Activated T-cell treated with anti-CD3 and anti-CD28 coated beads for 48 hours (primary cell): ENCODE results near the gene GAPVD1.
A peak's percentile ranks its signal among the peaks of the same experiment; 100 is the strongest.
"Not testable (repeated sequence)": the region's sequence is repeated elsewhere in the genome, so short reads cannot be mapped to it uniquely, and the experiment has no call there.

ENCODE experiments used
- DNase-seq: peaks from one replicate; pipeline ENCODE4 v3.0.0-alpha.2; 2020; ENCODE audit warnings: low read depth

GAPVD1 gene, protein sequence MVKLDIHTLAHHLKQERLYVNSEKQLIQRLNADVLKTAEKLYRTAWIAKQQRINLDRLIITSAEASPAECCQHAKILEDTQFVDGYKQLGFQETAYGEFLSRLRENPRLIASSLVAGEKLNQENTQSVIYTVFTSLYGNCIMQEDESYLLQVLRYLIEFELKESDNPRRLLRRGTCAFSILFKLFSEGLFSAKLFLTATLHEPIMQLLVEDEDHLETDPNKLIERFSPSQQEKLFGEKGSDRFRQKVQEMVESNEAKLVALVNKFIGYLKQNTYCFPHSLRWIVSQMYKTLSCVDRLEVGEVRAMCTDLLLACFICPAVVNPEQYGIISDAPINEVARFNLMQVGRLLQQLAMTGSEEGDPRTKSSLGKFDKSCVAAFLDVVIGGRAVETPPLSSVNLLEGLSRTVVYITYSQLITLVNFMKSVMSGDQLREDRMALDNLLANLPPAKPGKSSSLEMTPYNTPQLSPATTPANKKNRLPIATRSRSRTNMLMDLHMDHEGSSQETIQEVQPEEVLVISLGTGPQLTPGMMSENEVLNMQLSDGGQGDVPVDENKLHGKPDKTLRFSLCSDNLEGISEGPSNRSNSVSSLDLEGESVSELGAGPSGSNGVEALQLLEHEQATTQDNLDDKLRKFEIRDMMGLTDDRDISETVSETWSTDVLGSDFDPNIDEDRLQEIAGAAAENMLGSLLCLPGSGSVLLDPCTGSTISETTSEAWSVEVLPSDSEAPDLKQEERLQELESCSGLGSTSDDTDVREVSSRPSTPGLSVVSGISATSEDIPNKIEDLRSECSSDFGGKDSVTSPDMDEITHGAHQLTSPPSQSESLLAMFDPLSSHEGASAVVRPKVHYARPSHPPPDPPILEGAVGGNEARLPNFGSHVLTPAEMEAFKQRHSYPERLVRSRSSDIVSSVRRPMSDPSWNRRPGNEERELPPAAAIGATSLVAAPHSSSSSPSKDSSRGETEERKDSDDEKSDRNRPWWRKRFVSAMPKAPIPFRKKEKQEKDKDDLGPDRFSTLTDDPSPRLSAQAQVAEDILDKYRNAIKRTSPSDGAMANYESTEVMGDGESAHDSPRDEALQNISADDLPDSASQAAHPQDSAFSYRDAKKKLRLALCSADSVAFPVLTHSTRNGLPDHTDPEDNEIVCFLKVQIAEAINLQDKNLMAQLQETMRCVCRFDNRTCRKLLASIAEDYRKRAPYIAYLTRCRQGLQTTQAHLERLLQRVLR (N-terminal part only)

DNA sequence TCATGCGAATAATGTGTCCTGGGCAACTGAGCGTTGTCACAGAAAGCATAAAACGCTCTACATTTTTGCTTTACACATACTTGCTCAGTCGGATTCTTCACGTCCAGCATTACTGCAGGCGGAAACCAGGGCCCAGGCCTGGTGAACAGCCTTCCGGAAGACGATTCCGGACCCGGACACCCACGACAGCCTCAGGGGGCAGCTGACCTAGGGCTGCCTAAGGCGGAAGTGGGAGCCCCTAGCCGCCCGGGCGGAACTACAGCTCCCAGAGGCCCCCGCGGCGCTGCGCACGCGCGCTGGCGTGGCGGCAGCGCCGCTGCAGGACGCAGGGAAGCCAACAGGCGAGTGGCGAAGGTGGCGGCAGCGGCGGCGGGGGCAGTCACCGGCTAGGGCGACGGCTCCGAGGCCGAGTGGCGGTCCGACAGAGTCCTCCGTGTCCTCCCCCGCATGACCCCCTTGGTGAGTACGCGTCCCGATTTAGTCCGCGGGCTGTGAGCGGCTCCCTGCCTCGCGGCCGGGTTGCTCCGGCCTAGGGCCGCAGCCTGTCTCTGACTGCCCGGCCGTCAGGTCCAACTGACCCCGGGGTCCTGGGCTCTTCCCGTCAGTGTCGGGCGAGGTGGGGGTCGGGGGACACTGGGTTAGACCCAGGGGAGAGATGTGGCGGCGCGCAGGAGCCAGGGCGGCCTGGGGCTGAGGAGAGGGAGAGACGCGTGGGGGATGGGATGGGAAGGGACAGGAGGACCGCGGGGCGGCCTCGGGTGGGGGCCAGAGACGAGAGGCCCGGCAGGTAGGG, at the start of gene GAPVD1:
Gene GAPVD1 (plus strand): TSS at position 326 of the 793 bp plus-strand sequence. CDS start 37,096 bp downstream, outside the sequence.
- DNase-seq = peak; percentile 91

DNA sequence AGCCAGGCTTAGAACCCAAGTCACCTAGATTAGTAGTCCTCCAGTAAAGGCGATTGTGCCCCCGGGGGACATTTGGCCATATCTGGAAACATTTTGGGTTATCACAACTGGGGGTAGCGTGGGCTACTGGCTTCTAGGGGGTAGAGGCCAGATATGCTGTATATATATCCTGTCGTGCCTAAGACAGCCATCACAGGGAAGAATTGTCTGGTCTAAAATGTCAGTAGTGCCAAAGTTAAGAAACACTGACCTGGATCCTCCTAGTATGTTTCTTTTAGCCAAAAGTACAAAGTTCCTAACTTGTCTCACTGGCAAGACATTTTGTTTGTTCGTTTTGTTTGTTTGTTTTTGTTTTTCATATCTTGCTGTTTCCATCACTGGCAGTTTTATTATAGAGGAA, 47.4 kb upstream of the GAPVD1 start:
- no peak for DNase-seq

DNA sequence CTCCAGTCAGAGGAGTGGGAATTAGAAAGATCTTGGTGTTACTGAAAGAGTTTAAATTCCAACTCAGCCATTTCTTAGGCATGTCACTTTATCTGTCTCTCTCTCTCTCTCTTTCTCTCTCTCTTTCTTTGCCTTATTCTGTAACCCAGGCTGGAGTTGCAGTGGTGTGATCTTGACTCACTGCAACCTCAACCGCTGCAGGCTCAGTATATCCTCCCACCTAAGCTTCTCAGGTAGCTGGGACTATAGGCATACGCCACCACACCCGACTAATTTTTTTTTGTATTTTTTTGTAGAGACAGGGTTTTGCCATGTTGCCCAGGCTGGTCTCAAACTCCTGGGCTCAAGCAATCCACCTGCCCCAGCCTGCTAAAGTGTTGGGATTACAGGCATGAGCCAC, 43.0 kb upstream of the GAPVD1 start:
- DNase-seq = no peak

DNA sequence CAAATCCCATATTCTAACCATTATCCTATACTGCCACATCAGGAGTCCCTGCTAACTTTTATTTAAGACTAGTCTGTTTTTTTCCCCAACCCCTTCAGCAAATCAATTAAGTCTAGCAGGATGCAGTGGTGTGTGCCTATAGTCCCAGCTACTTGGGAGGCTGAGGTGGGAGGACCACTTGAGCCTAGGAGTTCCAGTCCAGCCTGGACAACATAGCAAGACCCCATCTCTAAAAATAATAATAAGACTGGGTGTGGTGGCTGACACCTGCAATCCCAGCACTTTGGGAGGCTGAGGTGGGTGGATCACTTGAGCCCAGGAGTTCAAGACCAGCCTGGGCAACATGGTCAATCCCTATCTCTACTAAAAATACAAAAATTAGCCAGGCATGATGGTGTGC, 36.8 kb upstream of the GAPVD1 start:
- DNase-seq = not testable (repeated sequence)

DNA sequence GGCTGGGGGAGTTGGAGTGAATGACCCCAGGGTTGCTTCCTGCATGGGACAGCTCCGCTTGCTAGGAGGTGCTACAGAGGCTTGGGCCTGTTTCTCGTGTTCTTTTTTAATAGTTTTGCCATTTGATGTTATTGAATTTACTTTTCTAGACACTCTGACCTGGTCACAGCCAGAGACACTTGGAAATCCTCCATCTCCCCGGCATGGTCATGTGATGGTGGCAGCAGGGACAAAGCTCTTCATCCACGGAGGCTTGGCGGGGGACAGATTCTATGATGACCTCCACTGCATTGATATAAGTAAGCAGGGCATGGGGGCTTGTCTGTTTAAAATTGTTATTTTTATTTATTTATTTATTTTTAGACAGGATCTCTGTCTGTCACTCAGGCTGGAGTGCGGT, 33.9 kb upstream of the GAPVD1 start:
- no peak for DNase-seq

DNA sequence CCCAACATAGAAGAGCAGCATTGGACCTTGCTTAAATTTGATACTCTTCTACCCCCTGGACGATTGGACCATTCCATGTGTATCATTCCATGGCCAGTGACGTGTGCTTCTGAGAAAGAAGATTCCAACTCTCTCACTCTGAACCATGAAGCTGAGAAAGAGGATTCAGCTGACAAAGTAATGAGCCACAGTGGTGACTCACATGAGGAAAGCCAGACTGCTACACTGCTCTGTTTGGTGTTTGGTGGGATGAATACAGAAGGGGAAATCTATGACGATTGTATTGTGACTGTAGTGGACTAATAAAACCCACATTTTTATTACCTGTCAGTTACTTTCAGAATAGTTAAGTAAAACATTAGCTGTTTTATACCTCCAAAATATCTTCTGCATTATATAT, 27.9 kb upstream of the GAPVD1 start:
- no peak for DNase-seq

DNA sequence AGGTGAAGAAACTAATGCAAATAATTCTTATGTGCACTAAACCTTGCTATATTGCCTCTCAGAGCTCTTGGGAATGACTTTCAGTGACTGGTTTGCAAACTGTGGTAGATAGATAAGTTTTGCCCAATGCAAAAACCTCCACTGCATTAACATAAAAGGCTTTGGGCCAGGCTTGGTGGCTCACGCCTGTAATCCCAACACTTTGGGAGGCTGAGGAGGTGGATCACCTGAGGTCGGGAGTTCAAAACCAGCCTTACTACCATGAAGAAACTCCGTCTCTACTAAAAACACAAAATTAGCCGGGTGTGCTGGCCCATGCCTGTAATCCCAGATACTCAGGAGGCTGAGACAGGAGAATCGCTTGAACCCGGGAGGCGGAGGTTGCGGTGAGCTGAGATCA, 27.5 kb upstream of the GAPVD1 start:
- not testable (repeated sequence) for DNase-seq

DNA sequence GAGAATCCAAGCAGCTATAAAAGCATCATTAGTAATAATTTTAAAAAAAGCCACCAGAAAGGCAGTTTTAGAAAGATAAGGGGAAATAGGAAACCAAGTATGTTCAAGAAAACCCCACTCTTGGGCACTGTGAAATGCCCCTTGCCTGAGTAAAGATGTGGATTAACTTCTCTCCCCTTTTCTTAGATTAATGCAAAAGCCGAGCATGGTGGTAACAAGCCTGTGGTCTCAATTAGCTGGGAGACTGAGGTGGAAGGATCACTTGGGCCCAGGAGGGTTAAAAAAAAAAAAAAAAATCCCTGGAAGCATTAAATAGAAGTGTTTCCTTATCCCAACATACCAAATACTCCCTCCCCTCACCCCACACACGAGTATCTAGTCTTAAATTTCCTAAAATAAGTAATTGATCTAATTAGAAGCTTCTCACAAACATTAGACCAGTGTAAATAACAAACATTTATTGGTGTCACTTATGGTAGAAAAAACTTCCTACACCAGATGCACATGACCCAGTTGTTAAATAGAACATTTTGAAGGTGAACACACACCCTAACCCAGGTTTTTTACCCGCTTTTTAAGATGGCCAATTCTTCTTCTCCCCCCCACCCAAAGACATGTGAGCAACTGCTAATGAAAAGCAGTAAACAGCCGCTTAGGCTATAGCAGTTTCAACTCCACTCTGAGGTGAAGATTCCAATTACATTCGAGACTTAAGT, 25.7 kb upstream of the GAPVD1 start:
- no peak for DNase-seq

DNA sequence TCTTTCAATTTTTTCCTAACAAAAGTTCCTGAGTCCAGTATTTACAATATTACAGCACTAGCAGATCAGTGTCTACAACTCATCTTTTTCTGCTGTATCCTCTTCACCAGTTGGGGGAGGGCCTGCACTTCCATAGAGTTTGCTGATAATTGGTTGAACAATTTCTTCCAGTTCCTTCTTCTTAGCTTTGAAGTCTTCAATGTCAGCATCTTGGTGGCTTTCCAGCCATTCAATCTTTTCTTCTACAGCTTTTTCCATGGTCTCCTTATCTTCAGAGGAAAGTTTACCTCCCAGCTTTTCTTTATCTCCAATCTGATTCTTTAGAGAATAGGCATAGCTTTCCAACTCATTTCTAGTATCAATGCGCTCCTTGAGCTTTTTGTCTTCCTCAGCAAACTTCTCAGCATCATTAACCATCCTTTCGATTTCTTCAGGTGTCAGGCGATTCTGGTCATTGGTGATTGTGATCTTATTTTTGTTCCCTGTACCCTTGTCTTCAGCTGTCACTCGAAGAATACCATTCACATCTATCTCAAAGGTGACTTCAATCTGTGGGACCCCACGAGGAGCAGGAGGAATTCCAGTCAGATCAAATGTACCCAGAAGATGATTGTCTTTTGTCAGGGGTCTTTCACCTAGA, 25.0 kb upstream of the GAPVD1 start:
- not testable (repeated sequence) for DNase-seq

DNA sequence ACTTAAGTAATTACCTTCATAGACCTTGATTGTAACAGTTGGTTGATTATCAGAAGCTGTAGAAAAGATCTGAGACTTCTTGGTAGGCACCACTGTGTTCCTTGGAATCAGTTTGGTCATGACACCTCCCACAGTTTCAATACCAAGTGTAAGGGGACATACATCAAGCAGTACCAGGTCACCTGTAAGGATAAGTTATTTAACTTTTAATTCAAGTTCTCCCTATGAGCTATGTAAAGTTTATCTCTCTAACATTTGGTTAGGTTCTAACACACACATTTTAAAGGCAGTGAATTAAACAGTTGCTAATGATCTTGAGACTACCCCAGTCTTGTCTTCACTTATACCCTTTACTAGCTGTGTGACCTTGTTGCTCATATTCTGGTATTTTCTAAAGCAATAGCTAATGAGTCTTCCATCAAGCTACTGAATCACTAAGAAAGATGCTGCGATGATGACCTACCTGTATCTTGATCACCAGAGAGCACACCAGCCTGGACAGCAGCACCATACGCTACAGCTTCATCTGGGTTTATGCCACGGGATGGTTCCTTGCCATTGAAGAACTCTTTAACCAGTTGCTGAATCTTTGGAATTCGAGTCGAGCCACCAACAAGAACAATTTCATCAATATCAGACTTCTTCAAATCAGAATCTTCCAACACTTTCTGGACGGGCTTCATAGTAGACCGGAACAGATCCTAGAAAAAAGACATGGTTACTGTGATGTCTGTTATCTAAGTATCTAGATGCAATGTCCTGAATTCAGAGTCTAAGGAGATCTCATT, 23.3 kb upstream of the GAPVD1 start:
- DNase-seq = no peak

DNA sequence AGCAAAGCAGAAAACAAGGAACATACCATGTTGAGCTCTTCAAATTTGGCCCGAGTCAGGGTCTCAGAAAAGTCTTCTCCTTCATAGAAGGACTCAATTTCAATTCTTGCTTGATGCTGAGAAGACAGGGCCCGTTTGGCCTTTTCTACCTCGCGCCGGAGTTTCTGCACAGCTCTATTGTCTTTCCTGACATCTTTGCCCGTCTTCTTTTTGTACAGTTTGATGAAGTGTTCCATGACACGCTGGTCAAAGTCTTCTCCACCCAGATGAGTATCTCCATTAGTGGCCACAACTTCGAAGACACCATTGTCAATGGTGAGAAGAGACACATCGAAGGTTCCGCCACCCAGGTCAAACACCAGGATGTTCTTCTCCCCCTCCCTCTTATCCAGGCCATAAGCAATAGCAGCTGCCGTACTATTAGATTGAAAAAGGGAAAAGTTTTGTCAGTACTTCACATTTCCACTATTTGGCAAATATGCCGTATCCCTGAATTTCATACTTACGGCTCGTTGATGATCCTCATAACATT, 22.6 kb upstream of the GAPVD1 start:
- DNase-seq = no peak

DNA sequence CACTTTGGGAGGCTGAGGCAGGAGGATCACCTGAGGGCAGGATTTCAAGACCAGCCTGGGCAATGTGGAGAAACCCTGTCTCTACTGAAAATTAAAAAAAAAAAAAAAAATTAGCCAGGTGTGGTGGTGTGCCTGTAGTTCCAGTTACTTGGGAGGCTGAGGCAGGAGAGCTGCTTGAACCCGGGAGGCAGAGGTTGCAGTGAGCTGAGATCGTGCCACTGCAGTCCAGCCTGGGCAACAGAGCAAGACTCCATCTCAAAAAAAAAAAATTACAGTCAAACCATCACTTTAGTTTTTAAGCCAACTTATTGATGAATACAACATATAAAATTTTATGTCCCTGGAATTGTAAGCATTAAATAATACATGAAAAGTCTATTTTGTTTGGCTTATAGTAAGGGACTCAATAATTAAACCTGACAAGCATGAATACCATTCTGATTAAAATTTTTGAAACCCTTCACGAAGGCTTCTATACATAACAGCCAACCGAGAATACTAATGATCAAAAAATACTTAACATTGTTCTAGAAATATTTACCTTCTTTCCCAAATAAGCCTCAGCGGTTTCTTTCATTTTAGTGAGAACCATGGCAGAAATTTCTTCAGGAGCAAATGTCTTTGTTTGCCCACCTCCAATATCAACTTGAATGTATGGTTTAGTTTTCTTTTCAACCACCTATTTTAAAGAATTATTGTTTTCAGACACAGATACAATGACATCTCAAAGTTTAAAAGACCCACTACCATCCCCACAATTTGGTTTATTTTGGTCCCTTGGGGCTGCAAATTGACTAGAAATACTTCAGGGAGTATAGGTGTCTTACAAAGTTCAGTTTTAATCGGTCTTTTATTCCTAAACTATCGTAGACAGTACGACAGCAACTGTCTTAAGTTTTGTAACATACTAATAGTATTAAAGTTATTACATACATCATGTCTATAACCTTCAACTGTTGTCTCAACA, 21.7 kb upstream of the GAPVD1 start:
- DNase-seq = no peak

DNA sequence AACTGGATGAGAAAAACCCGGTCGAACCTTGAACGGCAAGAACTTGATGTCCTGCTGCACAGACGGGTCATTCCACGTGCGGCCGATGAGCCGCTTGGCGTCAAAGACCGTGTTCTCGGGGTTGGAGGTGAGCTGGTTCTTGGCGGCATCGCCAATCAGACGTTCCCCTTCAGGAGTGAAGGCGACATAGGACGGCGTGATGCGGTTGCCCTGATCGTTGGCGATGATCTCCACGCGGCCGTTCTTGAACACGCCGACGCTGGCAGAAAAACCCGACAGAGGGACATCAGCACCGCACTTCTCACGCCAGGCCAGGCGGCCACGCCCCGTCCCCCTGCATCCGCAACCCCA, 21.0 kb upstream of the GAPVD1 start:
- DNase-seq = no peak

DNA sequence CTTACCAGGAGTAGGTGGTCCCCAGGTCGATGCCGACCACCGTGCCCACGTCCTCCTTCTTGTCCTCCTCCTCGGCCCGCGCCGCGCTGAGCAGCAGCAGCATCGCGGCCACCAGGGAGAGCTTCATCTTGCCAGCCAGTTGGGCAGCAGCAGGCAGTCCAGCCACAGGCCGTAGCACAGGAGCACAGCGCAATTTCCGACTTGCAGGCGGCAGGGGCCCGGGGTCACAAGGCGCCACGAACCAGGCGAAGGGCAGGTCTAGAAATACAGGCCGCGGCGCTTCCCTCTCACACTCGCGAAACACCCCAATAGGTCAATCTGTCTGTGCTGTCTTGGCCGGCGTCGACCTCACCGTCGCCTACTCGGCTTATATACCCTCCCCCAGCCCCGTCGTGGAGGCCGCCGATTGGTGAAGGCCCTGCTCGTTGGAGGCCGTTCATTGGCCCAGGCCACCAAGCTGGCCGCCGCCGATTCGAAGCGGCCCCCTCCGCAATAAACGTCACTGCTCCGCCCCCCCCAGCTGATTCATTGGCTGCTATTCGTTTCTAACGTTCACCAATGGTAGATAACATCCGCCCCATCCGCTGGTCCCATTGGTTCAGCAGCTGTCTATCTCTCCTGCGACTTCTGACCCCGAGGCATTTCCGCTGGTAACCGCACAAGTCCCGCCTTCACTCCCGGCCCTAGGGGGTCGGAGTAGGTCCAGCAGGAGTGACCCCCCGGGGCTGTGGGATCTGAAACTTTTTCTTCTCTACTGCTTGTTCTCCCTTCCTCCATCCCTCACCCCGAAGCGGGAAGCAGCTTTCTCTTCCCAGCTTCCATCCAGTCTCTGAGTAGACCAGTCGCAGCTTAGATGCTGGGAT, 20.4 kb upstream of the GAPVD1 start, which contains the start of gene HSPA5:
Gene HSPA5 (minus strand): TSS at position 344 of the 863 bp plus-strand sequence. CDS start 217 bp downstream, at position 127.
- peak; percentile 99 for DNase-seq

DNA sequence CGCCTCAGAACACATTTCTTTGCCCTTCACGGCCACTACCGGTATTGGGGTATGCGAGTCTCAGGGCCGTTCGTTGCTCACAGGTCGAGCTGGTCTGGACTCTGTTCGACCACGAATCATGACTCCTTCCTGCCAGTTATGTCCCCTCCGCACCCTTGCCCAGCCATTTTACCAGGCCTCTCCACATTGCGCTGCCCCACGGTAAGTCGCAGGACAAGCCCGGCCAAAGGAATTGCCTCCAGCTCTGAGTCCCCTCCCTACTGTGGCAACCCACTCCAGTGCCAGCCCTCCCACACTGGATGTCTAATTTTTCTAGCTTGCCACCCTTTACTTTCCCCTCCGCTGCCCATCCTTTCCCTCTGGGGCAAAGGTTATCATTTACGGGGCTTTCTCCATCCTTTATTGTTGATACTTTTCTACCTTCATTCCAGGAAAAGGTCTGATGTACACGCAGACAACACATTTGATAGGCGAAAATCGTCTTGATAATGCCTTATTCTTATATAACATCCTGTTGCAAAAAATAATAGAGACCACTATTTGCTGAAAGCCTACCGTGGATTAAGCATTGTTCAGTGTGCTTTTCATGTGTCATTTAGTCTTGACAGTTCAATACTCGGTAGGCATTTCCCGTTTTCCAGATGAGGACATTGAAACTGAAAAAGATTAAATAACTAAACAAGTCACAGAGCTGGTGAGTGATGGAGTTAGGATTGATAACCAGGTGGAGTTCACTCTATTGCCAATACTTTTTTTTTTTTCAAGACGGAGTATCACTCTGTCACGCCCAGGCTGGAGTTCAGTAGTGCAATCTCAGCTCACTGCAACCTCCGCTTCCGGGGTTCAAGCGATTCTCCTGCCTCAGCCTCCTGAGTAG, 19.5 kb upstream of the GAPVD1 start:
- peak; percentile 23 for DNase-seq

DNA sequence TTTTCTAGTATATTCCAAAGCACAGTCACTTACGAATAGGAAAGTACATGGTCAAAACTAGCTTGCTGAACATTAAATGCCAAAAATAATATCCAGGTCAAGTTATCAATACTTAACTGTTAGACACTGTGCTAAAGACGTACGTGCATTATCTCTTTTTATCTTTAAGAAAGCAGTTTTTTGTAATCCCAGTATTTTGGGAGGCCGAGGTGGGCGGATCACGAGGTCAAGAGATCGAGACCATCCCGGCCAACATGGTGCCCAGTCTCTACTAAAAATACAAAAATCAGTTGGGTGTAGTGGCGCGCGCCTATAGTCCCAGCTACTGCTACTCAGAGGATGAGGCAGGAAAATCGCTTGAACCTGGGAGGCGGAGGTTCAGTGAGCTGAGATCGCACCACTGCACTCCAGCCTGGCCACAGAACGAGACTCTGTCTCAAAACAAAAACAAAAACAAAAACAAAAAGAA, 17.8 kb upstream of the GAPVD1 start:
- DNase-seq = no peak
